ENCODE results near the gene SORBS1. TPM values are rescaled to one million over a fixed set of nuclear protein-coding genes. Genes with fewer than 3 reads are reported as not detected.

SORBS1 gene
- total RNA-seq, 1 experiment from 2014 or later: 4.1 TPM

GRCh38 chr10:95573964-95574604 lies 12.9 kb upstream of the SORBS1 start:
- POLR2A ChIA-PET (ENCODE audit: unreplicated experiment): no interaction called here
- no peak overlapping the region for H3K4me3 ChIP-seq (ENCODE audit: low read length)
- CTCF ChIA-PET: no interaction called here
- intact Hi-C loops (cut with micrococcal nuclease): no loop called here
- no peak for TF ChIP-seq CTCF (conservative IDR thresholded peaks at IDR 0.05; ENCODE audit: low read depth, low read length)
- TF ChIP-seq EZH2phosphoT487 (IDR thresholded peaks at IDR 0.05; ENCODE audit: borderline replicate concordance, low read length): no peak
- no peak for TF ChIP-seq EZH2 (IDR thresholded peaks at IDR 0.05; ENCODE audit: low read length, unreplicated experiment)
- DNase-seq (no peak), ATAC-seq (no peak)
- H3K9ac ChIP-seq (ENCODE audit: low read length): no peak overlapping the region
- H2AFZ ChIP-seq (ENCODE audit: low read length): no peak overlapping the region
- no peaks in the 10 kb centered on the region for H3K9me2 ChIP-seq (replicated peaks; ENCODE audit: low read length)
- no peak overlapping the region for H3K27ac ChIP-seq (ENCODE audit: low read length)
- no peaks in the 10 kb centered on the region for H4K20me1 ChIP-seq (ENCODE audit: low read length)
- no peaks in the 10 kb centered on the region for H3F3A ChIP-seq (ENCODE audit: low read length, unreplicated experiment)
- no peaks in the 10 kb centered on the region for H3K9me3 ChIP-seq (ENCODE audit: low read length)
- BruUV-seq (replicated peaks): no TSS peak
- no peaks in the 10 kb centered on the region for H3K79me2 ChIP-seq (ENCODE audit: low read length)
- H3K36me3 ChIP-seq (ENCODE audit: low read depth, low read length): no peaks in the 10 kb centered on the region
- H3K4me1 ChIP-seq (ENCODE audit: insufficient read depth, low read length): no peaks in the 10 kb centered on the region
- no peak overlapping the region for H3K4me2 ChIP-seq (ENCODE audit: low read length)
- H3K27me3 ChIP-seq (ENCODE audit: low read length): peaks cover 4% of the 10 kb centered on the region; the same call in 1 of the 2 replicates

GRCh38 chr10:95573527-95573926 lies 12.4 kb upstream of the SORBS1 start:
- Histone ChIP-seq H3K9me3 (ENCODE audit: low read length) (no peaks in the 10 kb centered on the region), H3K36me3 (ENCODE audit: low read depth, low read length) (no peaks in the 10 kb centered on the region), H3K9me2 (replicated peaks; ENCODE audit: low read length) (no peaks in the 10 kb centered on the region), H2AFZ (ENCODE audit: low read length) (no peak overlapping the region), H3K4me1 (ENCODE audit: insufficient read depth, low read length) (no peaks in the 10 kb centered on the region), H3K9ac (ENCODE audit: low read length) (no peak overlapping the region), H4K20me1 (ENCODE audit: low read length) (no peaks in the 10 kb centered on the region), H3K27ac (ENCODE audit: low read length) (no peak overlapping the region), H3F3A (ENCODE audit: low read length, unreplicated experiment) (no peaks in the 10 kb centered on the region), H3K4me3 (ENCODE audit: low read length) (no peak overlapping the region), H3K4me2 (ENCODE audit: low read length) (no peak overlapping the region), H3K27me3 (ENCODE audit: low read length) (peaks cover 4% of the 10 kb centered on the region; the same call in 1 of the 2 replicates), H3K79me2 (ENCODE audit: low read length) (no peaks in the 10 kb centered on the region)
- intact Hi-C loops (cut with micrococcal nuclease): no loop called here
- no peak for ATAC-seq
- no peak for DNase-seq
- TF ChIP-seq EZH2phosphoT487 (IDR thresholded peaks at IDR 0.05; ENCODE audit: borderline replicate concordance, low read length) (no peak), CTCF (conservative IDR thresholded peaks at IDR 0.05; ENCODE audit: low read depth, low read length) (no peak), EZH2 (IDR thresholded peaks at IDR 0.05; ENCODE audit: low read length, unreplicated experiment) (no peak)
- CTCF ChIA-PET: no interaction called here
- POLR2A ChIA-PET (ENCODE audit: unreplicated experiment): no interaction called here
- BruUV-seq (replicated peaks): no TSS peak

DNA sequence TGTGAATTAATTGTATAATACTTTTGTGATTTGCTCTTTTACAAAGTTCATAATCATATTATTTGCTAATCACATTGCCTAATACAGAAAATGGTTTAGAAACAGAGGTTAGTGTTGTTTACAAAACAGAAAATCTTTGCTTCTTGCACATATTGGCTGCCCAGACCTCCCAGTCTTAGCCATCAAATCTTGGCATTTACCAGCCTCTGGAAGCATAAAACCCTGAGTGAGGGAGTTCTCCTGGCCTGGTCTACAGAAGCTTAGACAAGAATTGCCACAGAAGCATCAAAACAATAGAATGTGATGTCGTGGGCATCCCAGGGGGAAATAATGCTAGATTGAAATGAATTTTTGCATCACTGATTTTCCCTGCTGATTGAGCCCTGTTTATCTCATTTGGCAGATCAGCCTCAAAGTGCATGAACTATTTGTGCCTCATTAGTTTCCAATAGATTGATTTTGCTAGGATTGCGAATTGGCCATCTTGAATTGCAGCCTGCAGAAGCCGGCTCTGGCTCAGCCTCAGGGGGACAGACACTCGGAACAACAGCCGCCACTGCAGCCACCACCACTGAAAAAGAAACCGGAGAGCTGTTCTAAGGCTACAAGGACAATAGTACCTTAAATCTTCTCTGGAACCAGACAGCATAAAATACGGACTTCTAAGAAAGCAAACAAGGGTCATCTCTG lies 11.1 kb upstream of the SORBS1 start:
- Histone ChIP-seq H3K4me1 (ENCODE audit: insufficient read depth, low read length) (no peaks in the 10 kb centered on the region), H3K79me2 (ENCODE audit: low read length) (no peaks in the 10 kb centered on the region), H3K36me3 (ENCODE audit: low read depth, low read length) (no peaks in the 10 kb centered on the region), H3K4me3 (ENCODE audit: low read length) (no peak overlapping the region), H4K20me1 (ENCODE audit: low read length) (no peaks in the 10 kb centered on the region), H3K27me3 (ENCODE audit: low read length) (peaks cover 4% of the 10 kb centered on the region; the same call in 1 of the 2 replicates), H3K9ac (ENCODE audit: low read length) (no peak overlapping the region), H2AFZ (ENCODE audit: low read length) (no peak overlapping the region), H3K9me3 (ENCODE audit: low read length) (no peaks in the 10 kb centered on the region), H3K9me2 (replicated peaks; ENCODE audit: low read length) (no peaks in the 10 kb centered on the region), H3K27ac (ENCODE audit: low read length) (no peak overlapping the region), H3K4me2 (ENCODE audit: low read length) (no peak overlapping the region), H3F3A (ENCODE audit: low read length, unreplicated experiment) (no peaks in the 10 kb centered on the region)
- no TSS peak for BruUV-seq (replicated peaks)
- intact Hi-C loops (cut with micrococcal nuclease): no loop called here
- TF ChIP-seq EZH2phosphoT487 (IDR thresholded peaks at IDR 0.05; ENCODE audit: borderline replicate concordance, low read length) (no peak), CTCF (conservative IDR thresholded peaks at IDR 0.05; ENCODE audit: low read depth, low read length) (no peak), EZH2 (IDR thresholded peaks at IDR 0.05; ENCODE audit: low read length, unreplicated experiment) (no peak)
- ATAC-seq (no peak), DNase-seq (no peak)
- POLR2A ChIA-PET (ENCODE audit: unreplicated experiment): no interaction called here
- CTCF ChIA-PET: no interaction called here
